GM12891 (cell line): ENCODE results near the gene NET1.

Source experiments
- POLR2A ChIP-seq: IDR thresholded peaks from 2 replicates; pipeline ENCODE4 v1.6.1; 2011; ENCODE audit warnings: low read depth, low read length, control low read depth
- POLR2AphosphoS5 ChIP-seq: IDR thresholded peaks from 2 replicates; pipeline ENCODE4 v1.6.1; 2011; ENCODE audit warnings: low read depth, low read length, control low read depth
- SPI1 ChIP-seq: IDR thresholded peaks from 2 replicates; pipeline ENCODE4 v1.6.1; 2011; ENCODE audit warnings: low read depth, low read length, control low read depth
- TAF1 ChIP-seq: IDR thresholded peaks from 2 replicates; pipeline ENCODE4 v1.6.1; 2011; ENCODE audit warnings: low read depth, low read length, control low read depth

- TF ChIP-seq POLR2A (no peak), TAF1 (no peak), POLR2AphosphoS5 (no peak), SPI1 (no peak)
Measured at GRCh38 chr10:5497289-5497688, 84.9 kb downstream of the NET1 start.
